ENCODE data around the gene TXNL4A.

Gene TXNL4A

DNA sequence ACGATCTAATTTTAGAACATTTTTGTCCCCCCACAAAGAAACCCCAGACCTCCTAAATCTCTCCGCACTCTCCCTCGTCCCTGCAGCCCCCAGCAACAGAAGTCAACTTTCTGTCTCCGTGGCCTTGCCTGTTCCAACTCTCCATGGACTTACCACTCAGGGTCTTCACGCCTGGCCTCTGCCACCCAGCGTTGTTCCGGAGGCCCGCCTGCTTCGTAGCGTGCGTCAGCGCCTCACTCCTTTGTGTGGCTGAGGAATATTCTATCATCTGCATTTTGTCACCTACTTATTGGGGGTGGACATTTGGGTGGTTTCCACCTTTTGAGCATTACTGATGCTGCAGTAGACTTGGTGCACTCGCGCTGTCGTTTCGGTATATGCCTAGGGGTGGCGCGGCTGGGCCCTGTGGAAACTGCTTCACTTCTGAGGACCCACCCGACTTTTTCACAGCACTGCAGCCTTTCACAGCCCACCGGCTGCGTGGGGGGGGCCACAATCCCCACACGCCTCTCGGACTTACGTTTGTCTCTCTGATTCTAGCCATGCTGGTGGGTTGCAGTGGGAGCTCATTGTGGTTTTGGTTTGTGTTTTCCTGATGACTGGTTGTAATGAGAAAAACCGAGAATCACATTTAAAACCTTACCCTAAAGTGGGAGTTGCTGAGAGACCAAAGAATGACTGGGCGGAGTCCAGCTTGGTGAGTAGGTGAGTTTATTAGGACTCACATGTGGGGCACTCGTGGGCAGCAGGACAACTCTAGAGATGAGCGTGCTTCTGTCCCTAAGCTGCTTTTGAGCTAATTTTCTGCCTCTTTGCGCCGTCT, 25.3 kb downstream of the TXNL4A start:
- peak; percentile 60 to 73 for DNase-seq

DNA sequence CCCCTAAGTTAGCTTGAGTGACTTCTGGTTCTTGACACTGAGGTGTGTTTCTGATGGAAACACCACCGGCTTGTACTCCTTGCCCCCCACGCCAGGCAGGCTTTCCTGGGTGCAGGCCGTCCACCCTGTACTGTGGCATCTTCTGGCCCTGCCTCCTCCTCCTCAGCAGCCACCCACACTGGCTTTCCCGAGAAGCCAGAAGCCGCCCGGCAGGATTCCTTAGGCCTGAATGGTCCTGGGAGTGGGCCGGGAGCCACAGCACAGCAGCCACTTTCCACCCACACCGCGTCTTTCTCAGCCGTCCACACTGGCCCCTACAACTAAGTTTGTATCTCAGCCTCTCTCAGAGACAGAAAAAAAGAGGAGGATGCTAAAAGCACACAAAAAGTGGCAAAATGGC, 26.1 kb downstream of the TXNL4A start:
- no peak for DNase-seq

- no peak for DNase-seq
Observed at GRCh38 chr18:79961527-79962291, 26.7 kb downstream of the TXNL4A start.

DNA sequence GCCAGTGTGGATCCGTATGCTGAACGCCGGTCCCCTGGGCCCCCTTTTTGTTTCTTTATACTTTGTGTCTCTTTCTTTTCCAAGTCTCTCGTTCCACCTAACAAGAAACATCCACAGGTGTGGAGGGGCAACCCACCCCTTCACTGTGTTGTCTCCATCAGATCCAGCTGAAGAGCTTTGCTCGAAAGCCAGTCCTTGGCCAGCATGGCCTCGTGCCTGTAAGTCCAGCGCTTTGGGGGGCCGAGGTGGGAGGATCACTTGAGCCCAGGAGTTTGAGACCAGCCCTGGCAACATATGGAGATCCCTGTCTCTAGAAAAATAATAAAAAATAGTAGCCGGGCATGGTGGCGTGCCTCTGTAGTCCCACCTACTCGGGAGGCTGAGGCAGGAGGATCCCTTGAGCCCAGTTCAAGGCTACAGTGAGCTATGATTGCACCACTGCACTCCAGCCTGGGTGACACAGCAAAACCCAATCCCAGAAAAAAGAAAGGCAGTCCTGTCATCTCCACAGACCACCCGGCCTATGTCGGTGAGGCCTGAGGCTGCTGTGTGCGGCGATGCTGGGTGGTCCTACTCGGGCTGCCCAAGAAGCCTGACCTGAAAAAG, 27.3 kb downstream of the TXNL4A start:
- no peak for DNase-seq

DNA sequence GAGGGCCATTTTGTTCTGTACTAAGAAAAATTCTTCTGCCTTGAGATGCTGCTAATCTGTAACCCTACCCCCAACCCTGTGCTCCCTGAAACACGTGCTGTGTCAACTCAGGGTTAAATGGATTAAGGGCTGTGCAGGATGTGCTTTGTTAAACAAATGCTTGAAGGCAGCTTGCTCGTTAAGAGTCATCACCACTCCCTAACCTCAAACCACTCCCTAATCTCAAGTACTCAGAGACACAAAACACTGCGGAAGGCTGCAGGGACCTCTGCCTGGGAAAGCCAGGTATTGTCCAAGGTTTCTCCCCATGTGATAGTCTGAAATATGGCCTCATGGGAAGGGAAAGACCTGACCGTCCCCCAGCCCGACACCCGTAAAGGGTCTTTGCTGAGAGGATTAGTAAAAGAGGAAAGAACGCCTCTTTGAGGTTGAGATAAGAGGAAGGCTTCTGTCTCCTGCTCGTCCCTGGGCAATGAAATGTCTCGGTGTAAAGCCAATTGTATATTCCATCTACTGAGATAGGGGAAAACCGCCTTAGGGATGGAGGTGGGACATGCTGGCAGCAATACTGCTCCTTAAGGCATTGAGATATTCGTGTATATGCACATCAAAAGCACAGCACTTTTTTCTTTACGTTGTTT, 28.1 kb downstream of the TXNL4A start:
- peak in 1 of 2 experiments; percentile 21 for DNase-seq

DNA sequence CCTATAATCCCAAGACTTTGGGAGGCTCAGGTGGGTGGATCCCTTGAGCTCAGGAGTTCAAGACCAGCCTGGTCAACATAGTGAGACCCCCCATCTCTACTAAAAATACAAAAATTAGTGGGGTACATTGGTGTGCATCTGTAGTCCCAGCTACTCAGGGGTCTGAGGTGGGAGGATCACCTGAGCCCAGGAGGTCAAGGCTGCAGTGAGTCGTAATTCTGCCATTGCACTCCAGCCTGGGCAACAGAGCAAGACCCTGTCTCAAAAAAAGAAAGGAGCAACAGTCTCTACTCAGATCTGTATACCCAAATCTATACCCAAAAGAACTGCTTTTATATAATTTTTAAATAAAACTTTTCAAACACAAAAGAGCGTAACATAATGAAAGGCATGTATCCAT, 29.4 kb downstream of the TXNL4A start:
- DNase-seq = no peak

- no peak for DNase-seq
Observed at GRCh38 chr18:79956276-79956675, 32.1 kb downstream of the TXNL4A start.

- peak in 1 of 2 experiments; percentile 26 for DNase-seq
Observed at GRCh38 chr18:79955302-79956075, 32.9 kb downstream of the TXNL4A start.

DNA sequence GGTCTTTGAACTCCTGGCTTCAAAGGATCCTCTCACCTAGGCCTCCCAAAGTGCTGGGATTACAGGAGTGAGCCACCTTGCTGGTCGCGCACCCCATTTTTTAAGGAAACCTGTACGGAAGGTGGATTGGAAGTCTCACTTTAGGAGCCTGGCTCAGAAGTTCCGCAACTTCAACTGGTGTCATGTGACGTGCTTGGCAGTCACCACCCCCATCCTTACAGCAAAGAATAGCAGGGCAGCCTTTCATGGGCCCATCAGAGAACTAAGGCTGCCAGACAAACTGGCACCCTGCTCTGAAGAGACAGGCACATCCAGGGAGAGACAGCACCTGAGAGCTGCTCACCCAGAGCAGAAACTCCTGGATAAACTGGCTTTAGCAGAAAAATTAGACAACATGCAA, 33.6 kb downstream of the TXNL4A start:
- no peak for DNase-seq

GRCh38 chr18:79953971-79954651, 34.3 kb downstream of the TXNL4A start:
- DNase-seq = peak in 1 of 2 experiments; percentile 23

DNA sequence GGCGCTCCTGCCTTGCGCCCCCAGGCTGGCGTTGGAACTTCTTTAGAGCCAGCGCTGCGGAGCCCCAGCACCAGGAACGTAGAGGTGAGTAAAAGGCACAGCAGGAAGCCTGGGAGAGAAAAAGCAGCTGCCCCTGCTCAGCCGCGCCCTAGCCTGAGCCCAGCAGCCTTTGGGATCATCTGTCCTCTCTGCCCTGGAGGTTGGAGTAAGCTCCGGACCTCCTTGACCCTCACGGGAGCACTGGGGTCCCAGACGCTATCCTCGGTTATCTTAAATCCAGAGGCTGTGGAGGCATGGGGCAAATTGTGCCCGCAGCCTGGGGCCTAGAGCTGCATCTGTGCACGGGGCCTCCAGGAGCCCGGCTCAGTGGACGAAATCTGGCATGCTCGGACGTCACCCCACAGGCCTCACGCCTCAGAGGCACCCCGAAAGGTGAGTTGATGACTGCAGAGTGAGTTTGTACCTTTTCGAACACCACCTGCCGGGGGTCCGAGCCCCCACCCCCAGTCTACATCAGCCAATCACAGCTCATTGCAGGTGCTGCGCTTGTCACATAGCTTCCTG, 35.3 kb downstream of the TXNL4A start:
- DNase-seq = no peak

GRCh38 chr18:79952456-79952995, 35.8 kb downstream of the TXNL4A start:
- no peak for DNase-seq

GRCh38 chr18:79951545-79952455, 36.6 kb downstream of the TXNL4A start, which contains the start of gene SLC66A2:
Gene SLC66A2 (minus strand): TSS chr18:79951653. CDS start chr18:79950926, 727 bp downstream.
- DNase-seq = peak; percentile 96 to 97

DNA sequence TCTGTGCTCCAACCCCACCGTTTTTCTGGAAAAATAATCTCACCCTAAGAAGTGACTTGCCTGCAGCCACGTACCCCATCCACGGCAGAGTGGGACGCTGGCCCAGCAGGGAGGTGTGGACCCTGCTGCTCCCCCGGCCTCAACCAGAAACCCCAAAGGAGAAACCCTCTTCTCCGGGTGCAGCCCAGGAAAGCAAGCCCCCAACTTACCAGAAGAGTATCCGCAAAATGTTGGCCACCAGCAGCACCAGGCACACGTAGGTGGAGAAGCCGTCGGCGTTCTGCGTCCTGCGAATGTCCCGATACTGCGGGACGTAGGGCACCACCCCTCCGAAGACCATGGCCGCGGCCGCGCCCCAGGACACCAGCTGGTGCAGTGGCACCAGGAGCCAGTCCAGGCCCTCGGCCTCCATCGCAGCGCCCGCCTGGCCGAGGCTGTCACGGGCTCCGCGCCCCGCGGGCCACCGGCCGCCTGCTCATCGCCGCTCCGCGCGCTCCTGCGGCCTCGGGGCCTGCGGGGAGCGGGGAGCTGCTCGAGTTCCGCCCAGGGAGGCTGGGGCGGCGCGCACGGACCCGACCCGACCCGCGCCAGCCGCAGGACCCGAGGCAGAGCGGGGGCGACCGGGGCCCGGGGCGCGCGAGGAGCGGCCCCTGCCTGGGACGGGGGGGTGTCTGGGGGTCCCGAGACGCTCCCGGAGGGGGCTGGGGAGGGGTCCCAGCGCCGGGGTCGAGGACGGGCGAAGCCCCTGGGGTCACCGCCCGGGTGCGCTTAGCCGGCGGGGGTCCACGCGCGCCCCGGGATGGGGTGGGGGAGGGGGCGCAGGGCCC, 37.6 kb downstream of the TXNL4A start:
- DNase-seq = peak in 1 of 2 experiments; percentile 30

- DNase-seq = peak in 1 of 2 experiments; percentile 17
Observed at GRCh38 chr18:79949697-79950487, 38.5 kb downstream of the TXNL4A start.

- no peak for DNase-seq
Observed at GRCh38 chr18:79948719-79949411, 39.5 kb downstream of the TXNL4A start.

GRCh38 chr18:79947881-79948610, 40.3 kb downstream of the TXNL4A start:
- DNase-seq = no peak

Measured in activated CD4-positive, alpha-beta T cell treated with anti-CD3 and anti-CD28 coated beads, Interleukin-2, amount 50 U/mL, for 48 hours (primary cell).